Activated gamma-delta T cell treated with anti-CD3 and anti-CD28 coated beads, Interleukin-2, amount 50 U/mL, for 16 hours (primary cell): ENCODE results near the gene LMF1.

Source experiments
- DNase-seq: peaks from one replicate; pipeline ENCODE4 v3.0.0-alpha.2; 2020; ENCODE audit warnings: low read depth

The LMF1 gene

GRCh38 chr16:911604-912321 lies 59.0 kb downstream of the LMF1 start:
- DNase-seq = no peak

- no peak for DNase-seq
These were observed 59.7 kb downstream of the LMF1 start for GRCh38 chr16:911101-911500.

GRCh38 chr16:910181-910580 lies 60.6 kb downstream of the LMF1 start:
- DNase-seq = no peak

- no peak for DNase-seq
These were observed 61.3 kb downstream of the LMF1 start for GRCh38 chr16:909281-910000.

GRCh38 chr16:908526-909155 lies 62.1 kb downstream of the LMF1 start:
- no peak for DNase-seq

GRCh38 chr16:907842-908241 lies 62.9 kb downstream of the LMF1 start:
- no peak for DNase-seq

- no peak for DNase-seq
These were observed 63.4 kb downstream of the LMF1 start for GRCh38 chr16:907361-907760.

GRCh38 chr16:906296-906695 lies 64.5 kb downstream of the LMF1 start:
- no peak for DNase-seq

- DNase-seq = no peak
These were observed 68.8 kb downstream of the LMF1 start for GRCh38 chr16:901715-902601.

- no peak for DNase-seq
These were observed 69.6 kb downstream of the LMF1 start for GRCh38 chr16:901149-901548.

- DNase-seq = no peak
These were observed 70.6 kb downstream of the LMF1 start for GRCh38 chr16:900211-900610.

- DNase-seq = no peak
These were observed 71.1 kb downstream of the LMF1 start for GRCh38 chr16:899683-900060.

GRCh38 chr16:898761-899682 lies 71.8 kb downstream of the LMF1 start:
- DNase-seq = no peak

- no peak for DNase-seq
These were observed 72.6 kb downstream of the LMF1 start for GRCh38 chr16:898216-898615.

GRCh38 chr16:897701-898100 lies 73.1 kb downstream of the LMF1 start:
- no peak for DNase-seq

GRCh38 chr16:897200-897543 lies 73.6 kb downstream of the LMF1 start:
- no peak for DNase-seq

GRCh38 chr16:896261-897199 lies 74.3 kb downstream of the LMF1 start:
- DNase-seq = no peak

- no peak for DNase-seq
These were observed 75.4 kb downstream of the LMF1 start for GRCh38 chr16:895371-895770.

GRCh38 chr16:894841-895240 lies 75.9 kb downstream of the LMF1 start:
- no peak for DNase-seq

- DNase-seq = no peak
These were observed 76.6 kb downstream of the LMF1 start for GRCh38 chr16:894136-894535.
